UCSD-AML1 (cell line): ENCODE data around the gene TCP11L1.
"Not testable (repeated sequence)": the region's sequence is repeated elsewhere in the genome, so short reads cannot be mapped to it uniquely, and the experiment has no call there.

ENCODE experiments used
- DNase-seq: peaks from one replicate; lab custom pipeline; 2025; ENCODE audit not compliant: unreplicated experiment; lab: John Stamatoyannopoulos, UW

Gene TCP11L1

DNA sequence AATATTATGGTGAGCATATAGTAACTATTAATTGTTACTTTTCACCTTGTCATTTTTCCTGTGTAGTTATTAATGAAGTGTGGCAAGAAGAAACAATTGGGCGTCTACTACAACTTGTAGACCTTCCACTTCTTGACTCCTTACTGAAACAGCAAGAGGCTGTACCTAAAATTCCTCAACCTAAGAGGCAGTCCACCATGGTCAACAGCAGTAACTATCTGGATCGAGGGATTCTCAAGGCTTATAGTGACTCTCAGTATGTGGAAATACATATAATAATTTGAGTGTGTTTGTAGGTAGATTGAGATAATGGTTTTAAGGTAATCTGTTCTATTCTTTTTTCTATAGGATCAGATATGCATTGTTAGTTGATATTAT lies 10.8 kb upstream of the TCP11L1 start:
- no peak for DNase-seq

GRCh38 chr11:33029218-33029617 lies 10.2 kb upstream of the TCP11L1 start:
- not testable (repeated sequence) for DNase-seq

DNA sequence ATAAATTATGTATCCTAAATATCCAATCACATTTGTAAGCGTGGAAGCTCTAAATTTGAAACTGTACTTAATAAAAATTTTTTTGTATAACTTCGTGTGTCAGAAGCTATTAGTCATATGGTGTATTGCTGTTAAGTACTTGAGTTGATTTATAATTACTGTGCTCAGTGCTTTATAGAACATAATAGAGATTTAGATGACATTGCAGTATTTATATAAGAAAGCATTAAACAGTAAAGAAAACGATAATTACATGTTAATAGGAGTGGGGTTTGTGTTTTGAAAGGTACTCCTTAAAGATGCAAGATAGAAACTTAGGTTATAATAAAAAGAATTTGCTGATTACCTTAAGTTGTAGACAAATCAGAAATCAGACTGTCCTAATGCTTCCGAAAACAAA lies 5.9 kb upstream of the TCP11L1 start:
- DNase-seq, result no peak

DNA sequence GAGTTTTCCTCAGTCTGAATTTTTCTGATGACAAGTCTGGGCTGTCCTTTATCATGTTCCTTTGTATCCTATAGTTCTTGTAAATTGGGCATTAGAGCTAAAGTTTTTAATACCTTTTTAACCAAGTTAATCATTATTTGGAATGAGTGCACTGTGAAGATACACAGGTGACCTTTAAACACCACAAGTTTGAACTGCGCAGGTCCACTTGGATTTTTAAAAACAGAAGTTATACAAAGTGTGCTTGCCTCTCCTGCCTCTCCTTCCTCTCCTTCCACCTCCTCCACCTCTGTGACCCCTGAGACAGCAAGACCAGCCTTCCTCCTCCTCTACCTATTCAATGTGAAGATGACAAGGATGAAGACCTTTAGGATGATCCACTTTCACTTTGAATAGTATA lies 4.4 kb upstream of the TCP11L1 start:
- no peak for DNase-seq

- DNase-seq, result no peak
Measured at GRCh38 chr11:33040033-33040861, 875 bp downstream of the TCP11L1 start.

GRCh38 chr11:33040862-33041453 lies 1.6 kb downstream of the TCP11L1 start:
- no peak for DNase-seq

DNA sequence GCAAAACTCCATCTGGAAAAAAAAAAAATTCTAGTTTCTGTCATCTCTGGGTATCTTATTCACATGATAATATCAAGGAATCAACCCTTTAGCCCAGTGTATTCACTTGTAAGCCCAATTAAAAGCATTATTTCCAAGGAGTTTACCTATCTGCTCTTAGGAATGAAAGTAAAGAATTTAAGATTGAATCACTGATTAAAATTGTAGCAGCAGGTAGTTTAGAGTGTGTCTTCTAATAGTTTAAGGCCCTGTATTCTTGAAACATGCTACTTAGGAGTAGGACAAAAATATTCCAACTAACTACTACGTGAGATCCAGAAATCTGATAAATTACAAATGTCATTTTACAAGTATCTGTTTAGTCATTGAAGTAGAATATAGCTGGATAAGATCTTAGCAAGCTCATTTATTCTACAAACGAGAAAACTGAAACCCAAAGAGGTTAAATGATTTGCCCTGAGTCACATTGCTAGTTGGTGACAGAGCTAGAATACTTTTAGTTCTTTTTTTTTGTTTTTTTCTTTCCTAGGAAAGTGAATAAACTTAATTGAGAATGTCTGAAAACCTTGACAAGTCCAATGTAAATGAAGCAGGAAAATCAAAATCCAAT lies 4.0 kb downstream of the TCP11L1 start:
- no peak for DNase-seq

GRCh38 chr11:33044285-33044756 lies 4.9 kb downstream of the TCP11L1 start:
- no peak for DNase-seq

DNA sequence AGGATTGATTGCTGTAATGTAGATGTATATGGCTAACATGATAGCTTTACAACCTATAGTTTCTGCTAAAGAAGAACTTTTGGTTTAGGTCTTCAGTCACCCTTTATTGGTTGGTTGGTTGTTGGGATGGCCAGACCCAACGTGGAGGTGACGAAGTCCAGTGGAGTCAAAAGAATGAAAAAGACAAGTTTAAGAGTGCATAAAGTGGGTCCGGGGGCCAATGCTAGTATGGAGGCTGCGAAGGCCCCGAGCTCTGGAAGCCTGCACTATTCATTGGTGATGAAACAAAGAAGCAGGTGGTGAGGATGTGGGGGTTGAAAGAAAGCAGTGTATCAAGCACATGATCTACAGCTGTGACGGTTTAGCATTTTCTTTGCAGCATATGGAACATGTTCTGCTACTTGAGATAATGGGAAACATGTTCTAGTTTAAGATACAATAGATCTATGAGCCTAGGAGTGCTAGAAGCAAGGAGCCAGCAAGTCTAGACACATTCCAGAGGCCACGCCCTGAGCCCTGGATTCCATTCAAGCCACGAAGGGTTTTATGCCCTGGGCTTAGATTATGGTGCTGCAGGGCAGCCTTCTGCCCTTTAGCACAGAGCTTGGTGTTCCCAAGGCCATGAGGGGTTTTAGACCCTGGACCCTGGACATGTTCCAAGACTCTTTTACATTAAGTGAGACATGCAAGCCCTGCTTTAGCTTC lies 6.3 kb downstream of the TCP11L1 start:
- no peak for DNase-seq

DNA sequence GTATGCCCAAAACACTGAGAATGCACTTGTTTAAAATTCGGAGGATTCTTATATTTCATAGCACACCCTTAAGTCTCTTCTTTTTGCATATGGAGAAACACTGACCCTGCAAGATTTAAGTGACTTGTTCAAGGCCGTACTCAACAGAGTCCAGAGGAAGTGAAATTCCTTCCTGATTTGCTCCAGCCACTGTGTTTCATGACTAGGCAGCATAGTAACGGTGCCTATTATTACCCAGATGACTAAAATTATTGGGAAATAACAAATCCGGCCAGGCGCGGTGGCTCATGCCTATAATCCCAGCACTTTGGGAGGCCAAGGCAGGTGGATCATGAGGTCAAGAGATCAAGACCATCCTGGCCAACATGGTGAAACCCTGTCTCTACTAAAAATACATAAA lies 9.3 kb downstream of the TCP11L1 start:
- DNase-seq, result not testable (repeated sequence)

GRCh38 chr11:33049565-33050408 lies 10.4 kb downstream of the TCP11L1 start:
- not testable (repeated sequence) for DNase-seq

DNA sequence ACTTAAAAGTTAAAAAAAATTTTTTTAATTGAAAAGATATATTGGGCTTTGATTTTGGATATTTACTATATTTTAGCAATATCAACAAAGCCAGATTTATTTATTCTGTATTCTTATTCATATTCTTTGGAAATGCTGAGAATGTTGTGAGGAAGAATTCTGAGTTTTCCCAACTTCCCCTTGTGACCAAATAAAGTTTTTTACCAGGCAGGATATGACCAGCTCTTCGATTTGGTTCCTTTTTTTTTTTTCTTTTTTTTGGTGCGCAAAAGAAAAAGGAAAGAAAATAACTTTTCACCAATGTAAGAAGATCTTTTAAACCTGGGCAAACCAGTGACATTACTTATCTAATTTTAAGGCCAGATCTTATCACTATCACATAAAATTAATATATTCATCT lies 12.9 kb downstream of the TCP11L1 start:
- no peak for DNase-seq

DNA sequence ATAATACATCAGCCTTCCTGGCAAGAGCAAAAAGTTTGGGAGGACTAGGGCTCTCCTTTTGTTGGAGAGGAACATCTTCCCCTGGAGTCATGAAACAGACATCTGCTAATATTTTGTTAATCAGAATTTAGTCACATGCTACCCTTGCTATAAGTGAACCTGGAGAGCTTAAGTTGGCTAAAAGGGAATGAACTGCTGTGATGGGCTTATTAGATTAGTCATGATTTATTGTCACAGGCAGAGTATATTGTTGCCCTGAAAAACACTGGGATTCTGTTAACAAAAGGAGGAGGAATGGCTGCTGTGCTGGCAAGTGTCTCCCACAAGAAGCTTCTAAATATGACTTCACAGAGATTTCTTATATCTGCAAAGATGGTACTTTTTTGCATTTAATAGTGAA lies 16.0 kb downstream of the TCP11L1 start:
- no peak for DNase-seq

- no peak for DNase-seq
Measured at GRCh38 chr11:33057284-33057683, 17.9 kb downstream of the TCP11L1 start.

DNA sequence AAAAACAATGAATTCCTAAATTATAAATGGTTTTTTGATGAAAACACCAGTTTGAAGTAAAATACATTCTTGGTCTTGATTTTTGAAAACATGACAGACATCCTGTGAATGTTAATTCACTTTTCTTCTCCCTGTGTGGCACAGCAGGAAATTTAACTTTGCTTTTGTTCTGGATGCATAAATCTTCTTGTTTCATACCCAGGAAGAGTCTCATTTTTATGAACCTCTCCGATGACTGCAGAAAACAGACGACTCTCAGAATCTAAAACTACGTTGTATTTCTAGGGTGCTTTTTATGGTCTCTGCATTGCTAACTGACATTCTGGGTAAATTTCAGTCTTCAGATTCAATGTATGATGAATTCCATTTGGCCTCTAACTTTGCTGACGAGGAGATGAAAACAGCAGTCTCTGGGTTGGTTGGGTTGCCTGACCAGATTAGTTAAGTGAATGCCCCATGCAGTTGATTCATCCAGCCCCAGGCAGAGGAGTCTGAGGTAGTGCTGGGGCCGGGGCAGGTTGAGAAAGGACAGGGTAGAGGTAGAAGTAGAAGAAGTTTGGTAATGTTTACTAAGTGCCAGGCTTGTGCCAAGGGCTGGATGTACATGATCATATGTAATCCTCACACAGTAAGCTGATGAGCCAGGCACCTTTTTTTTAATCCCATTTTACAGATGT lies 20.1 kb downstream of the TCP11L1 start:
- no peak for DNase-seq

GRCh38 chr11:33060271-33060670 lies 20.9 kb downstream of the TCP11L1 start:
- DNase-seq, result no peak

DNA sequence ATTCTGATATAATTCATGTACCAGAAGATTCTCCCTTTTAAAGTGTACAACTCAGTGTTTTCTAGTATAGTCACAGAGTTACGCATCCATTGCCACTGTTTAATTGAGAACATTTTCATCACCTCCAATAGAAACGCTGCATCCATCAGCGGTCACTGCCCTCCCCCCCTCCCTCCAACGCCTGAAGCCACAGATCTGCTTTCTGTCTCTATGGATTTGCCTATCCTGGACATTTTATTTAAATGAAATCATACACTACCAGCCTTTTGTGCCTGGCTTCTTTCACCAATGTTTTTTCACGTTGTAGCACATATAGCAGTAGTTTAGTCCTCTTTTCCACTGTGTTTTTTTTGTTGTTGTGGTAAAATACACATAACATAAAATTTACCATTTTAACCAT lies 22.8 kb downstream of the TCP11L1 start:
- no peak for DNase-seq

DNA sequence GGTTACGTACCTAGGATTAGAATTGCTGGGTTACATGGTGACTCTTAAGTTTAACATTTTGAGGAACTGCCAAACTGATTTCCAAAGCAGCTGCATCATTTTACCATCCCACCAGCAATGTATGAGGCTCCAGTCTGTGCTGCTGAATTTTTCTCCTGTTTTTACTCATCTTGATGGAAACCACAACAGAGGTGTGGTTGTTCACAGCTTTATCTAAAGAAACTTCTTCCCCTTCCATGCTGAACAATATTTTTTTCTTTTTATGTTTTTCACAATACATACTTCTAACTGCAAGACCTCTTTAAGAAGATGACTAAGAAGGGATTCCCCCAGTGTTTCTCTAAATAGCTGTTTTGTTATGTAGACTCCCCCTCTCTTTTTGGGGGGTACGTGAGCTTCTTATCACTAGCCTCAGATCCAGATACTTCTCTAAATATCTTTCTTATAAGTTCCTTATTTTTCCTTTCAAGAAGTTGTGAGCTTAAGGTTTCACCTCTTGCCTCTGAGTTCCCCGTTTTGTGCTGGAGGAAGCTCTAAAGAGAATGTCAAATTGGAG lies 24.0 kb downstream of the TCP11L1 start:
- DNase-seq, result no peak

DNA sequence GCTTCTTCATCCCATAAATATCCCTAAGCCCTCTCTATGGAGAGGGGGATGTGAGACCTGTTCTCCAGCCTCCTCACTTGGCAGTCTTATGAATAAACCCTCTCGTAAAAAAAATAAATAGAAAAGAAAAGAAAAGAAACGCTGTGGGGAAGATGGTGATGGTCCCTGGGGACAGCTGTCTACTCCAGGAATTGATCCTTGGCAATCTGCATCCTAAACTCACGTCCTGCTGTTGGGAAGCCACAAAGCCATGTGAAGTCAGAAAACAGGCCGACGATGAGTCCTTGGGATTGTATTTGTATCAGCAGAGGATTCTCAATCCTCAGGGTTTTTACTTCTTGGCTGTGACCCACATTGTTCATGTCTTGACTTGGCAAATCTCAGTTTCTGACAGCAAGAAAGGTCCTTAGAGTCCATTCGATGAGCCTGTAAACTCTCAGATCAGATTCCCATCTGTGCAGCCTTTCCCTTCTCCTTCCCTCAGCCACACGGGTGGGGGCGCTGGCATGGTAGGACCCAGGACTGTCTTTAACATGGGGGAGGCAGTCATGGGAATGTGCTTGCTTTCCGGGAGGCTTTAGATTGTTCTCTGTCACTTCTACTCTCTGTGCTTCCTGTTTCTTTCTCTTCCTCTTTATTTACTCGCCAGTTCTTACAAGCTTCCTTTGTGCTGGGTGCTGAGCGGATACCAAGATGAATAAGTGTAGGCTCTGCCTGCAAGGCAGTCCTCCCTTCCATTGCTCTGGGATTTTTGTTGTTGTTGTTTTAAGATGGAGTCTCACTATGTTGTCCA lies 24.9 kb downstream of the TCP11L1 start:
- DNase-seq, result no peak
